ENCODE data around the gene RERE. TPM values are rescaled to one million over a fixed set of nuclear protein-coding genes. Genes with fewer than 3 reads are reported as not detected.
"Not testable (repeated sequence)": the region's sequence is repeated elsewhere in the genome, so short reads cannot be mapped to it uniquely, and the experiment has no call there.

RERE gene
- total RNA-seq, 1 donor from 2014 or later: 215 TPM

DNA sequence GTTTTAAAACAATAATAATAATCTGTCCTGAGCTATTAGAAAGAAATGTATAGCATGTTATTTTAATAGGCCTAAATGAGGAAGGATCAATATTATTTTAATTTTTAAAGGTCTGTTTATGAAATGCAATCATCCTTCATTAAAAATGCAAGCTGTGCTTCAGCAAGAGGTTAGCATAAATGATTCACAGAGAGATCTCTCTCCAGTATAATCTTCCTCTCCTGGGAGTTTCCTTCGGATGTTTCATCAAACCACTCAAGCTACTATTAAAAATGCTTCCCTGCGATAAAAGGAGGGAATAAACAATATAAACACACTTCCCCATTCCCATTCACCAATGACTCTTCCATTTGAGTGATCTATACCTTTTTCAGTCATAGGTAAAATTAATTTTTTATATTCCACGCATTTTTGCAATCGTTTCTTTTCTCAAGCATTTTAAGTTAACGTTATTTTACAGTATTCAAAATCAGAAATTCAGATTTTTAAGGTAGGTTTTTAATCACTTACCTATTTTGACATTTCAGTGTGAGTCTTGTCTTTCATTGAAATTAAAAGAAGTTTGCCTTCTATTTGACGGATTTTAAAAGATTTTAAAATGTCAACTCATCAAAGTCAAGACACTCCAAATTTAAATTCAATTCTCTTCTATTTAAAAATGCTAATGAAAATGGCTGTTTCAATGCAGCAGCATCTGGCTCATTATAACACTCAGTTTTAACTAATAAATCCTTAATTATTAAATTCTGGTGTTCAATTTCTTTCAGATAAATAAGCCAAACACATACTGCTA, 64.3 kb downstream of the RERE start:
- no peak for DNase-seq (ENCODE audit: low spot score)

DNA sequence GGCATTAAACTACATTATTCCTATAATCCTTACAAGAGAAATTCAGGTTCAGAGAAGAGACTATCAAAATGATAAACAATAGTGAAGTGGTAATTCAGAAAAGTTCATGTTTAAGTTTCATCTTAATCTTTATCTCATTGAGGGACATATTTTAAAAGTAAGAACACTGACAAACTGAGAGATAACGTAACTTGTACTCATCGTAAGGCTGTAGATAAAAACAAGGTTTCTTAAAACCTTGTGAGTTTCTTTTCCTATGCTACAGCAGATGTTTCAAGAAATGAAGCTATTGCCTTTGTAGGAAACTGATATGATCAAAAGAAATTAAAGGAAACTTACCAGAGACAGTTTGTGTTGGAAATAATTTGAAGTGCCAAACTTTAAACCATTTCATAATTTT, 65.0 kb downstream of the RERE start:
- DNase-seq (ENCODE audit: low spot score): no peak

DNA sequence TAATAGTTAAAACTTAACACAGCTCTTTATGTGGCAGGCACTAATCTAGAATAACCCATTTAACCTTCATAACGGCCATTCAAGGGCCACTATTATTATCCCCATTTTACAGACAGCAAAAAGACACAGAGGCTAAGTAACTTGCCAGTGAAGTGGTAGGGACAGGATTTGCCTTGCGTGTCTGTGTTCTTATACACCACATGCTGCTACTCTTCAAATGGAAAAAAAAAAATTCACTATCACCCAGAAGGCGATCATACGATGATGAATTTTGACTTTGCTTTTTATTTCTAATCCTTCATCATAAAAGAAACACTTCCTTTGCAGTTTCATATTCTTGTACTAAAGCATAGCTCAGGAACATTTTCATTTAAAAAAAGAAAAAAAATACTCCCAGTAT, 65.5 kb downstream of the RERE start:
- no peak for DNase-seq (ENCODE audit: low spot score)

GRCh38 chr1:8747879-8748825, 69.3 kb downstream of the RERE start:
- no peak for DNase-seq (ENCODE audit: low spot score)

DNA sequence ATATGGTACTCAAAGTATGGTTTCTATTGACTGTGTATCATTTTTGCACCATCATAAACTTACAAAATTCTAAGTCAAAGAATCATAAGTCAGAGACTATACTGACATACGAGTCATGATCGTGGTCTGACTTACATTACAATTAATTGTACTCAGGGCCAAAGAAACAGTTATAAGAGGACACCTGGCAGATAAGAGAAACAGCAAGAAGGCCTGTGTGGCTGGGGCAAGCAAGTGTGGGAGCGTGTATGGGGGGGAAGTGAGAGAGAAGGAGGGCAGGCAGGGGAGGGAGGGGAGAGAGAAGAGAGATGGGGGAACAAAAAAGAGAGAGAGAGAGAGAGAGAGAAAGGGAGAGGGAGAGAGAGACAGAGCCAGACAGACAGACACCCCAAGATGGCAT, 70.9 kb downstream of the RERE start:
- no peak for DNase-seq (ENCODE audit: low spot score)

DNA sequence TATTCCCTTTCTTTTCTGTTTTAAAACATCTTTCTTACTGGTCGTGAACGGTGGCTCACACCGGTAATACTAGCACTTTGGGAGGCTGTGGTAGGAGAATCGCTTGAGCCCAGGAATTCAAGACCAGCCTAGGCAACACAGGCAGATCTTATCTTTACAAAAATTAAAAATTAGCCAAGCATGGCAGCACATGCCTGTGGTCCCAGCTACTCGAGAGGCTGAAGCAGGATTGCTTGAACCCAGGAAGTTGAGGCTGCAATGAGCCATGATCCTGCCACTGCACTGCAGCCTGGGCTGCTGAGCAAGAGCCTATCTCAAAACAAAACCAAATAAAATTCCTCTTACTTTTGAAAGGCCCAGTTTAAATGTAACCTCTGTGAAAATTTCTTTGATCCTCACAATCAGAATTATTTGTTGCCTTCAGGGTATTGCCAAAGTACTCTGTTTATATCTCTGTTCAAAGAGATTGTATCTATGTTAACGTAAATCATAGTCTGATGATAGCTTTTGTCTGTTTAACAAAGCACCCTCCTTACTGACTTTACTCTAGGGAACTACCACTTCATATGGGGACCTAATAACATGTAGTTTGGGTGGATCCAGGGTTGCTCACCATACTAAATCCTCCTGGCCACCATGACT, 71.6 kb downstream of the RERE start:
- DNase-seq (ENCODE audit: low spot score): no peak

GRCh38 chr1:8745346-8745745, 72.1 kb downstream of the RERE start:
- DNase-seq (ENCODE audit: low spot score): no peak

DNA sequence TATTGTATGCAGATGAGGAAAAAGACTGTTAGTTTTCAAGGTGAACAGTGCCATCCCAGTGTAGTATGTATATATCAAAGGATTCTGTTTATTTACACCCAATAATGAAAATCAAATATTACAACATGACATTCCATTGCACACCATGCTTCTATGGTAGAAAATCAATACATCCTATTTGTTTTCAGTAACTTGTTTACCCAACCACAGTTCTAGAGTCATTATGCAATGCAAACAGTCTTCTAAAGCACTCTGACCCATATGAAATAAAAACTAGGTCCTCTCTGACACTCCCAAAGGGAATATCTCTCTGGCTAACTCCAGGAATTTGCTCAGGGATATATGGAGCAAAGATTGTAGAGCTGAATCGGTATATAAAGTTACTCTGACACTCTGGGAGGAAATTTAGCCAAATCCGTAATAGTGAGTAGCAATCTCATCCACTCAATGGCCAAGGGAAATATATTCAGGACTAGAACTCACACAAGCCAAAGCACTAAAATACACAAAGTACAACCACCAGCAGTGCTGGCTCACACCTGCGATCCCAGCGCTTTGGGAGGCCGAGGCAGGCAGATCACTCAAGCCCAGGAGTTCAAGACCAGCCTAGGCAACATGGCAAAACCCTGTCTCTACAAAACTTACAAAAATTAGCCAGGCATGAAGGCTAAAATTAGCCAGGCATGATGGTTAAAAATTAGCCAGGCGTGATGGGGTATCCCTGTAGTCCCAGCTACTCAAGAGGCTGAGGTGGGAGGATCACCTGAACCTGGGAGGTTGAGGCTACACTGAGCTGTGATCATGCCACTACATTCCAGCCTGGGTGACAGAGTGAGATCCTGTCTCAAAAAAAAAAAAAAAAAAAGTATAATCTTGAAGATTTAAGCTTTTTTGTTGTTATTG, 75.2 kb downstream of the RERE start:
- no peak for DNase-seq (ENCODE audit: low spot score)

DNA sequence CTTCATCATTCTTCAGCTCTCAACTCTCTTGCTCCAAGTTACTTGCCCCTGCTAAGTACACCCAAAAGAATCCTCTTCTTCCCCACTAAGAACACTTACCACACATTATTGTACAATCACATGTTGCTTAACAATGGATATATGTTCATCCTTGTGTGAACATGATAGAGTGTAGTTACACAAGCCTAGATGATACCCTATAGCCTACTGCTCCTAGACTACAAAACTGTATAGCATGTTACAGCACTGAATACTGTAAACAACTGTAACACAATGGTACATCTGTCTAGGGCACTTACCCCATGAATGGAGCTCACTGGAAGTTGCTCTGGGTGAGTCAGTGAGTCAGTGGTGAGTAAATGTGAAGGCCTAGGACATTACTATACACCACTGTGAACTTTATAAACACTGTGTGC, 77.4 kb downstream of the RERE start:
- DNase-seq (ENCODE audit: low spot score): no peak

- no peak for DNase-seq (ENCODE audit: low spot score)
Observed at GRCh38 chr1:8739377-8739776, 78.1 kb downstream of the RERE start.

DNA sequence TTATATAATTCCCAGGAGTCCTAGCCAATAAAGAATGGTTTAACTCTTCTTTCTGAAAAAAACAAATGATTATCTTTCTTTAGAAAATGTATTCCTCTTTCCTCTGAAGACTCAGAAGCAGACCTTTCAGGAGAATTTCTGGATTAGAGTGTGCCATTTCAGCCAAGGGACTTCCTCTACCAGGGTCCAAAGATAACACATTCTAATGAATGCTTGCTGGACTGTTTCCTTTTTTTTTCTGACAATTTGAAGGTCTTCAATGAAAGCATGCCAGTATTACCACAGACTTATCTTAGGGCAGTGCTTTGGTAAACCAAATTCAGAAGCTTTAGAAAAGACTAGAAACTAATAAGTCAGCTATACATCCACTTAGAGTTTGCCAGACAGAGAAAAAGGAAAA, 80.5 kb downstream of the RERE start:
- DNase-seq (ENCODE audit: low spot score): no peak

DNA sequence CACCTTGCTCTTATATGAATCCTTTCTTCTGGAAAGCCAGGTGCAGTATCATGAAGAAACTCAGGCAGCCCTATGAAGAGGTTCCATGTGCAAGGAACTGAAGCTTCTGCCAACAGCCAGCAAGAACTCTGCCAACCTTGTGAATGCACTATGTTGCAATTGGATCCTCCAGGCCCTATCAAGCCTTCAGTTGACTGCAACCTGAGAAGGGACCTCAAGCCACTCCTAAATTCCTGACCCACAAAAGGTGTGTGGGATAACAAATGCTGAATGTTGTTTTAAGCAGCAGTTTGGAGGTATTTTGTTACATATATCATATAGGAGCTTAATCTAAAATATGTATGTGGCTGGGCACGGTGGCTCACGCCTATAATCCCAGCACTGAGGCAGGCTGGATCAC, 84.0 kb downstream of the RERE start:
- DNase-seq (ENCODE audit: low spot score): no peak

DNA sequence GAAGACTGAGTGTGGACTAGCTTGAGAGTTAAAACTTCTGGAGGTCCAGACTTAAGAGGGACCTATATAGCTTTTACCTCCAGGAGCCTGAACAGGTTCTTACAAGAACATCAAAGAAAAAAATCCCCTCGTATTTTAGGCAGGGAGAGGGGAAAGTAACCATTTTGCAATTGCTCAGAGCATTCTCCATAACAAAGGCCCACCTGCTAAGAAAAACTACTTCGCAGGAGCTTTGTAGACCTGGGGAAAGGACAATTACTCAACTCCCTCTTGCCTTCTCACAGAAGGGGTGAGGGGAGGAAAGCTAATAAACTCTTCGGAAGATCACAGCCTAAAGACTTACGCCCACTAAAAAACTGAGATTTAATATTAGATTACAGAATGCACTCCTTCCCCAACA, 86.3 kb downstream of the RERE start:
- DNase-seq (ENCODE audit: low spot score): no peak

GRCh38 chr1:8728464-8728863, 89.0 kb downstream of the RERE start:
- no peak for DNase-seq (ENCODE audit: low spot score)

- no peak for DNase-seq (ENCODE audit: low spot score)
Observed at GRCh38 chr1:8727809-8728213, 89.6 kb downstream of the RERE start.

DNA sequence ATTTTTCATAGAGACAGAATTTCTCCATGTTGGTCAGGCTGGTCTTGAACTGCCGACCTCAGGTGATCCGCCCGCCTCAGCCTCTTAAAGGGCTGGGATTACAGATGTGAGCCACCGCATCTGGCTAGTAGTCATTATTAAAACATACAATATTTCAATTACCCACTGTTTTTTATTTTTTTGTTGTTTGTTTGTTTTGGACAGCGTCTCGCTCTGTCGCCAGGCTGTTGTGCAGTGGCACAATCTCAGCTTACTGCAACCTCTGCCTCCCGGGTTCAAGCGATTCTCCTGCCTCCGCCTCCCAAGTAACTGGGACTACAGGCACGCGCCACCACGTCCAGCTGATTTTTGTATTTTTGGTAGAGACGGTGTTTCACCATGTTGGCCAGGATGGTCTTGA, 90.1 kb downstream of the RERE start:
- DNase-seq (ENCODE audit: low spot score): not testable (repeated sequence)

DNA sequence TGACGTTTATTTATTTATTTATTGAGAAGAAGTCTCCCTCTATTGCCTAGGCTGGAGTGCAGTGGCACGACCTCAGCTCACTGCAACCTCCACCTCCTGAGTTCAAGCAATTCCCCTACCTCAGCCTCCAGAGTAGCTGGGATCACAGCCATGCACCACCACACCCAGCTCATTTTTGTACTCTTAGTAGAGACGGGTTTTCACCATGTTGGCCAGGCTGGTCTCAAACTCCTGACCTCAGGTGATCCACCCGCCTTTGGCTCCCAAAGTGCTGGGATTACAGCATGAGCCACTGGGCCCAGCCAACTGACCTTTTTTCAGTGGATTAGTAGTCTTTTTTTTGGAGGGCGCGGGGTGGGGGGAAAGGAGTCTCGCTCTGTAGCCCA, 90.6 kb downstream of the RERE start:
- DNase-seq (ENCODE audit: low spot score): not testable (repeated sequence)

- no peak for DNase-seq (ENCODE audit: low spot score)
Observed at GRCh38 chr1:8723010-8723409, 94.4 kb downstream of the RERE start.

DNA sequence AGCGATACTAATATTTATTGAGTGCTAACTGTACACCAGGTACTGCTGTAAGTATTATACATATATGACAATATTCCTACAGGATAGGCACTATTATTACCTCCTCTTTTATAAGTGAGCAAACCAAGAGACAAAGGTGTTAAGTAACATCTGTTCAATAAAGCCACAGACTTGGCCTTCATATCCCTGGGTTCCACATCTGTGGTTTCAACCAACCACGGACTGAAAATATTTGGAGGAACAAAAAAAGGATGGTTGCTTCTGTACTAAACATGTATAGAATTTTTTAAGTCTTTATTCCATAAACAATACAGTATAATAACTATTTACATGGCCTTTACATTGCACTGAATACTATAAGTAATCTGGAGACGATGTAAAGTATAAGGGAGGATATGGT, 95.1 kb downstream of the RERE start:
- DNase-seq (ENCODE audit: low spot score): no peak

GRCh38 chr1:8721679-8722324, 95.6 kb downstream of the RERE start:
- DNase-seq (ENCODE audit: low spot score): no peak

GRCh38 chr1:8720347-8720746, 97.1 kb downstream of the RERE start:
- DNase-seq (ENCODE audit: low spot score): no peak
